Measurements from ENCODE around the gene KCNJ6.

DNA sequence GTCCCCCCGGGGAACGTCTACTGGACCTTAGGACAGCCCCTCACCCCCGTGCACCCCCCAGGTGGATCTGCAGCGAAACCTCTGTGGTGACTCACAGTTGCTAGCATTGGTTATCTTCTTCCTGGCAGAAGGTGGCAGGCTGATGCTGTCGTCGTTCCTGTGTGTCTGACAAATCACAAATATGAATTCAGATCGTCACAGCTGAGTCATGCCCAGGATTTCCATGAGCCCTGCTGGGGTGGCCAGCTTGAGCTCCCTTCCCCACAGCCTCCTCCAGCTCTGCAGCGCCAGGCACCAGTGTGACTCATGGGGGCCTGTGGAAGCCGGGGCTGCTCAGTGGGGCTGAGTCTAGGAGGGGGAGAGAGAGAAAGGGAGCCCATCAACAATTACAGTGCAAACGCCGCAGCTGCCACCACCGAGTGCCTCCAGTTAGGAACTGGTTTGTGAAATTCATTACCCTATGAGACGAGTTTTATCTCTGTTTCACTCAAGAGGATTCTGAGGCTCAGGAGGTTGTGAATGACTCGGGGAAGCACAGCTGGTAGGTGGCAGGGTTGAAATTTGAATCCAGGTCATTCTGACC lies 351.8 kb downstream of the KCNJ6 start:
- TF ChIP-seq LEF1 (IDR thresholded peaks at IDR 0.05; ENCODE audit: borderline replicate concordance) (no peak), L3MBTL2 (conservative IDR thresholded peaks at IDR 0.05) (no peak), FOXM1 (IDR thresholded peaks at IDR 0.05; ENCODE audit: borderline replicate concordance) (no peak), CTBP1 (IDR thresholded peaks at IDR 0.05; ENCODE audit: borderline replicate concordance) (no peak), HDGF (IDR thresholded peaks at IDR 0.05; ENCODE audit: borderline replicate concordance) (no peak), NFRKB (IDR thresholded peaks at IDR 0.05) (no peak), FOXA1 (IDR thresholded peaks at IDR 0.05) (no peak), SP1 (IDR thresholded peaks at IDR 0.05) (no peak), TARDBP (IDR thresholded peaks at IDR 0.05) (no peak)

All from HEK293T (cell line).